ENCODE measurements around the gene USP5. TPM values are rescaled to one million over a fixed set of nuclear protein-coding genes. Genes with fewer than 3 reads are reported as not detected.
"Not testable (repeated sequence)": the region's sequence is repeated elsewhere in the genome, so short reads cannot be mapped to it uniquely, and the experiment has no call there.

USP5 gene
- total RNA-seq, 6 experiments from 2014 or later: 149 to 211 (median 182) TPM

DNA sequence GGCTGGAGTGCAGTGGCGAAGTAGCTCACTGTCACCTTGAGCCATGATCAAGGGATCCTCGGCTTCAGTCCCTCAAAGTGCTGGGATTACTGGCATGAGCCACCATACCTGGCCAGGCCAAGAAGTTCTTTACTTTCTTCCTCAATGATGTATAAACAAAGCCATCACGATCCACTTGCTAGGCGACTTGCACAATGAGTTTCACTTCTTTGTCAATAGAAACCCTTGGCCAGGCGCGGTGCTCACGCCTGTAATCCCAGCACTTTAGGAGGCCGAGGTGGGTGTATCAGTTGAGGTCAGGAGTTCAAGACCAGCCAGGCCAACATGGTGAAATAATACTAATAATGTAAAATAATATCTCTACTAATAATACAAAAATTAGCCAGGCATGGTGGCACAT lies 35.5 kb downstream of the USP5 start:
- Mint-ChIP-seq H3K4me1 (ENCODE audit: low read depth) (peaks cover 15% of the 10 kb centered on the region), H3K4me3 (no peak overlapping the region), H3K27me3 (ENCODE audit: insufficient read depth) (no peaks in the 10 kb centered on the region), H3K9me3 (no peaks in the 10 kb centered on the region), H3K27ac (no peak overlapping the region), H3K36me3 (ENCODE audit: low read depth) (0 out of 2 replicates have a peak, but pooled peaks cover 4% of the 10 kb centered on the region)
- DNase-seq: no peak
- TF ChIP-seq, protein P1, sequence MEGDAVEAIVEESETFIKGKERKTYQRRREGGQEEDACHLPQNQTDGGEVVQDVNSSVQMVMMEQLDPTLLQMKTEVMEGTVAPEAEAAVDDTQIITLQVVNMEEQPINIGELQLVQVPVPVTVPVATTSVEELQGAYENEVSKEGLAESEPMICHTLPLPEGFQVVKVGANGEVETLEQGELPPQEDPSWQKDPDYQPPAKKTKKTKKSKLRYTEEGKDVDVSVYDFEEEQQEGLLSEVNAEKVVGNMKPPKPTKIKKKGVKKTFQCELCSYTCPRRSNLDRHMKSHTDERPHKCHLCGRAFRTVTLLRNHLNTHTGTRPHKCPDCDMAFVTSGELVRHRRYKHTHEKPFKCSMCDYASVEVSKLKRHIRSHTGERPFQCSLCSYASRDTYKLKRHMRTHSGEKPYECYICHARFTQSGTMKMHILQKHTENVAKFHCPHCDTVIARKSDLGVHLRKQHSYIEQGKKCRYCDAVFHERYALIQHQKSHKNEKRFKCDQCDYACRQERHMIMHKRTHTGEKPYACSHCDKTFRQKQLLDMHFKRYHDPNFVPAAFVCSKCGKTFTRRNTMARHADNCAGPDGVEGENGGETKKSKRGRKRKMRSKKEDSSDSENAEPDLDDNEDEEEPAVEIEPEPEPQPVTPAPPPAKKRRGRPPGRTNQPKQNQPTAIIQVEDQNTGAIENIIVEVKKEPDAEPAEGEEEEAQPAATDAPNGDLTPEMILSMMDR (IDR thresholded peaks at IDR 0.05): no peak

DNA sequence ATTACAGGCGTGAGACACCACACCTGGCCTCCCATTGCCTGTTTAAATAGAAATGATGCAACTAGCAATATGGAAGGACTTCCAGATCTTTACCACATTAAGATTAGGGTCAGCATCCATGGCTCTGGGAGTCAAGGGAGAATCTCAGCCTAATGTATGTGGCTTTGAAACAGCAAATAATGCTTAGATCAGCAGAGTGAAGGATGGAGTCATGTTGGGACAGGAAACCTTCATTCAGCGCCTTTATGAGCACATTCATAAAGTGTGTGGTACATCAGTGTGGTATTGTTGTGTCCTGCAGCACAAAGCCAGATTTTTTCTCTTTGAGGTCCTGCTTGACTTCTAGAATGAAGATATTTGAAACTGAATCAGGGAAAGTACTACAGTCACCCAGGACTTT lies 36.4 kb downstream of the USP5 start:
- Mint-ChIP-seq H3K9me3 (no peaks in the 10 kb centered on the region), H3K27me3 (ENCODE audit: insufficient read depth) (no peaks in the 10 kb centered on the region), H3K4me3 (no peak overlapping the region), H3K36me3 (ENCODE audit: low read depth) (0 out of 2 replicates have a peak, but pooled peaks cover 4% of the 10 kb centered on the region), H3K27ac (no peak overlapping the region; the same call in 1 of the 2 replicates), H3K4me1 (ENCODE audit: low read depth) (peaks cover 15% of the 10 kb centered on the region)
- TF ChIP-seq, protein P1 (IDR thresholded peaks at IDR 0.05): no peak
- DNase-seq: no peak

DNA sequence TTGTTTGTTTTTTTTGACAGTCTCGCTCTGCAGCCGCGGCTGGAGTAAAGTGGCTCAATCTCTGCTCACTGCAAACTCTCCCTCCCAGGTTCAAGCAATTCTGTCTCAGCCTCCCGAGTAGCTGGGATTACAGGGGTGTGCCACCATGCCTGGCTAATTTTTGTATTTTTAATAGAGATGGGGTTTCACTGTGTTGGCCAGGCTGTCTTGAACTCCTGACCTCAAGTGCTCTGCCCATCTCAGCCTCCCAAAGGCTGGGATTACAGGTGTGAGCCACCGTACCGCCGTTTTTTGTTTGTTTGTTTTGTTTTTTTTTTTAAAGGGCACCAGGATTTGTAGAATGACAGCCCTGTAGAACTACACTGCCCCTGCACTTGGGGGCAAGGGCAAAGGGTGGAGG lies 36.8 kb downstream of the USP5 start:
- H3K36me3 Mint-ChIP-seq (ENCODE audit: low read depth); DNase-seq; H3K4me3 Mint-ChIP-seq; H3K27me3 Mint-ChIP-seq (ENCODE audit: insufficient read depth); H3K9me3 Mint-ChIP-seq; H3K27ac Mint-ChIP-seq: not testable (repeated sequence)
- H3K4me1 Mint-ChIP-seq (ENCODE audit: low read depth): peaks cover 15% of the 10 kb centered on the region

DNA sequence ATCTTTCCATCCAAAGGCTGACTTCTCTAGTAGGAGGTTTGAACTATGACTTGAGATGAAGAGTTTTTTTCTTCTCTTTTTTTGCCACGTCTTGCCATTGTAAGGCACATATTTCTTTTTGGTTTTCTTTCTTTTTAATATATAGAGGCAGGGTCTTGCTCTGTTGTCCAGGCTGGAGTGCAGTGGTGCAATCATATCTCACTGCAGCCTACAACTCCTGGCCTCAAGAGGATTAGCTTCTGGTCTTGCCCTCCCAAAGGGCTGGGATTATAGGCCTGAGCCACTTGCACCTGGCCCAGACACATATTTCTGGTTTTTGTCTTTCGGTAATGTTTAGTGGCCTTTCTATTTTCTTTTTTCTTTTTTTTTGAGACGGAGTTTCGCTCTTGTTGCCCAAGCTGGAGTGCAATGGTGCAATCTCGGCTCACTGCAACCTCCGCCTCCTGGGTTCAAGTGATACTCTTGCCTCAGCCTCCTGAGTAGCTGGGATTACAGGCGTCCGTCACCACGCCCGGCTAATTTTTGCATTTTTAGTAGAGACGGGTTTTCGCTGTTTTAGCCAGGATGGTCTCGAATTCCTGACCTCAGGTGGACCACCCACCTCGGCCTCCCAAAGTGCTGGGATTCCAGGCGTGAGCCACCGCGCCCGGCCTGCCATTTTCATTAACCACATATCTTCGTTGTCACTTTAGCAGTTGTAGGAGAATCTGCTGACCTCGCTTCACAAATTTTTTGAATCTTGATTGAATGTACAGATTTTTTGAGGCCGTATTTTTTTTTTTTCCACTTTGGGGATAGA lies 38.0 kb downstream of the USP5 start:
- H3K27me3 Mint-ChIP-seq (ENCODE audit: insufficient read depth); DNase-seq; H3K36me3 Mint-ChIP-seq (ENCODE audit: low read depth); H3K9me3 Mint-ChIP-seq: not testable (repeated sequence)
- Mint-ChIP-seq H3K4me3 (peak overlapping the region; percentile 86), H3K27ac (peak overlapping the region; percentile 99), H3K4me1 (ENCODE audit: low read depth) (peaks cover 15% of the 10 kb centered on the region)

DNA sequence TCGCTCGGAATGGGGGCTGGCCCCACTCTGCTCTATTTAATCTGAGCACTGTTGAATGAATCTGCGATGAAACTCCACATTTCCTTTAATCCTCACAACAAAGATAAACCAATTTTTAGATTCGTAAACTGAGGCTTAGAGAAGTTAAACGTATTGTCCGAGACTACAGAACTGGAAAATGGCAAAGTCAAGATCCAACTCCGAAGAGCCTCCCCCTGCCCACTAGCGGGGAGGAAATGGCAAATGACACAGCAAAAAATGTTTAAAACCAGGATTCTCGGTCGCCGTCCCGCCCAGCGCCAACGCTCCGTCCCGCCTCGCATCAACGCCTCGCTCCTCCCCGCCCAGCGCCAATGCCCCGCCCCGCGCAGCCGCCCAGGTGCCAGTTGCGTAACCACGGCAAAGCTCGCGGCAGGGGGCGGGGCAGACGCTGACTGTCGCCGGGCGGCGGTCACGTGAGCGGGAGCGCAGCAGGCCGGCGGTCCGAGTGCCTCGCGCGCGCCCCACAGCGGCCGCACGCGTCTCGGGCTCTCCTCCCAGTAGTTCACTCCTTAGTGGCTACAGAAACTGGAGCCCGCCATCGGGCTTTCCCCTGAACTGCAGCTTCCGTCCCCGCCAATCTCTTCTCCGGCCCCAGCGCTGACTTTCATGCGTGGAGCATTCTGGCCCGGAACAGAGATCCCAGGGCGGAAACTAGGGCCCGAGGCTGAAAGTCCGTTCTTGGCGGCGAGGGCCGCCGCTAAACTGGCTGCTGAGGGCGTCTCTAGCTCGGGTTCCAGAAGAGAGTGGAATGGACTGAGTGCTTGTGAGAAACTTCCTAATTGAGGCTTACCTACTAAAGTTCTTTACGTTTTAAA lies 39.1 kb downstream of the USP5 start:
- DNase-seq: peak; percentile 94
- Mint-ChIP-seq H3K9me3 (no peaks in the 10 kb centered on the region), H3K4me3 (peak overlapping the region; percentile 86), H3K27ac (peak overlapping the region; percentile 99), H3K36me3 (ENCODE audit: low read depth) (0 out of 2 replicates have a peak, but pooled peaks cover 4% of the 10 kb centered on the region), H3K4me1 (ENCODE audit: low read depth) (peaks cover 15% of the 10 kb centered on the region), H3K27me3 (ENCODE audit: insufficient read depth) (no peaks in the 10 kb centered on the region)
- TF ChIP-seq, protein P1 (IDR thresholded peaks at IDR 0.05): peak; percentile 91

DNA sequence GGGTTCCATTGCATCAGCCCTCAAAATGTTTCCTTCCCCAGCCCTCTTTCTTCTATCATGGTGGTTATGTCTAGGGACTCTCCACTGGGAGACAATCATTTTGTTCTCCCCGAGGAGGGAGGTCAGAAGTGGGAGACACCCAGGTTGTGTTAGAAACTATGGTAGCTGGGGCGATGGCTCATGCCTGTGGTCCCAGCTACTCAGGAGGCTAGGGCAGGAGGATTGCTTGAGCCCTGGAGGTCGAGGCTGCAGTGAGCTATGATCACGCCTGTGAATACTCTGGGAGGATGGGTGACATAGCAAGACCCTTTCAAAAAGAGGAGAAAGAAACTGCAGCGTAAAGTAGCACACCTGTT lies 39.7 kb downstream of the USP5 start:
- 0 out of 2 replicates have a peak, but pooled peaks cover under 1% of the 10 kb centered on the region for H3K27me3 Mint-ChIP-seq (ENCODE audit: insufficient read depth)
- peak overlapping the region; percentile 86 for H3K4me3 Mint-ChIP-seq
- TF ChIP-seq, protein P1 (IDR thresholded peaks at IDR 0.05): no peak
- peaks cover 15% of the 10 kb centered on the region for H3K4me1 Mint-ChIP-seq (ENCODE audit: low read depth)
- no peak for DNase-seq
- H3K27ac Mint-ChIP-seq: peak overlapping the region; percentile 90
- 0 out of 2 replicates have a peak, but pooled peaks cover 4% of the 10 kb centered on the region for H3K36me3 Mint-ChIP-seq (ENCODE audit: low read depth)
- H3K9me3 Mint-ChIP-seq: no peaks in the 10 kb centered on the region

DNA sequence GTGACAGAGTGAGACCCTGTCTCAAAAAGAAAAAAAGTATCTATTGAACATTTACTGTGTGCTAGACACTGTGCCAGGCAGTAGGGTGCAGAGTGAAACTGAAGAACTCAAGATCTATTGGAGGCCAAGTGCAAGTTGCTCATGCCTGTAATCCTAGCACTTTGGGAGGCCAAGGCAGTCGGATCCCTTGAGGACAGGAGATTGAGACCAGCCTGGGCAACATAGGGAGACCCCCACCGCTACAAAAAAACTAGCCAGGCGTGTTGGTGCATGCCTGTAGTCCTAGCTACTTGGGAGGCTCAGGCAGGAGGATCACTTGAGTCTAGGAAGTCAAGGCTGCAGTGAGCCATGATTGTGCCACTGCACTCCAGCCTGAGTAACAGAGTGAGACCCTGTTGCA lies 40.7 kb downstream of the USP5 start:
- not testable (repeated sequence) for DNase-seq; H3K27me3 Mint-ChIP-seq (ENCODE audit: insufficient read depth); H3K9me3 Mint-ChIP-seq; H3K4me3 Mint-ChIP-seq; H3K36me3 Mint-ChIP-seq (ENCODE audit: low read depth)
- peaks cover 15% of the 10 kb centered on the region for H3K4me1 Mint-ChIP-seq (ENCODE audit: low read depth)
- H3K27ac Mint-ChIP-seq: 0 out of 2 replicates have a peak overlapping the region, but pooled peaks have one; percentile 1
